ENCODE data around the gene PGM5.
"Not testable (repeated sequence)": the region's sequence is repeated elsewhere in the genome, so short reads cannot be mapped to it uniquely, and the experiment has no call there.

Gene PGM5

GRCh38 chr9:68383894-68384293 lies 27.5 kb downstream of the PGM5 start:
- DNase-seq: not testable (repeated sequence)

GRCh38 chr9:68389558-68389957 lies 33.1 kb downstream of the PGM5 start:
- not testable (repeated sequence) for DNase-seq

GRCh38 chr9:68390737-68391136 lies 34.3 kb downstream of the PGM5 start:
- not testable (repeated sequence) for DNase-seq

- not testable (repeated sequence) for DNase-seq
Measured at GRCh38 chr9:68396411-68397094, 40.1 kb downstream of the PGM5 start.

GRCh38 chr9:68397095-68397423 lies 40.6 kb downstream of the PGM5 start:
- DNase-seq: not testable (repeated sequence)

- DNase-seq: not testable (repeated sequence)
Measured at GRCh38 chr9:68397796-68398195, 41.4 kb downstream of the PGM5 start.

GRCh38 chr9:68398324-68398723 lies 41.9 kb downstream of the PGM5 start:
- DNase-seq: not testable (repeated sequence)

GRCh38 chr9:68404421-68405185 lies 48.2 kb downstream of the PGM5 start:
- DNase-seq: not testable (repeated sequence)

- DNase-seq: not testable (repeated sequence)
Measured at GRCh38 chr9:68411865-68412264, 55.5 kb downstream of the PGM5 start.

GRCh38 chr9:68412754-68413153 lies 56.3 kb downstream of the PGM5 start:
- not testable (repeated sequence) for DNase-seq

GRCh38 chr9:68415065-68415464 lies 58.7 kb downstream of the PGM5 start:
- not testable (repeated sequence) for DNase-seq

- DNase-seq: no peak
Measured at GRCh38 chr9:68416936-68417564, 60.6 kb downstream of the PGM5 start.

GRCh38 chr9:68417762-68418161 lies 61.4 kb downstream of the PGM5 start:
- no peak for DNase-seq

- DNase-seq: no peak
Measured at GRCh38 chr9:68418259-68418845, 61.9 kb downstream of the PGM5 start.

GRCh38 chr9:68419901-68420300 lies 63.5 kb downstream of the PGM5 start:
- DNase-seq: no peak

- no peak for DNase-seq
Measured at GRCh38 chr9:68426755-68427154, 70.3 kb downstream of the PGM5 start.

- DNase-seq: no peak
Measured at GRCh38 chr9:68427216-68427977, 71.0 kb downstream of the PGM5 start.

- no peak for DNase-seq
Measured at GRCh38 chr9:68428481-68428880, 72.1 kb downstream of the PGM5 start.

GRCh38 chr9:68429631-68430030 lies 73.2 kb downstream of the PGM5 start:
- no peak for DNase-seq

GRCh38 chr9:68431307-68431706 lies 74.9 kb downstream of the PGM5 start:
- DNase-seq: no peak

- DNase-seq: no peak
Measured at GRCh38 chr9:68433531-68434110, 77.2 kb downstream of the PGM5 start.

GRCh38 chr9:68437785-68438184 lies 81.4 kb downstream of the PGM5 start:
- no peak for DNase-seq

All from DMS79 treated with DMSO at 0.1 percent for 48 hours (cell line).